Mucosa of rectum (tissue), 2 donors: Measurements from ENCODE around the gene CEP85.

Experiments
- H3K27ac ChIP-seq, 2 donors: one replicate each; pipeline ENCODE4 v1.7.0; 2013; ENCODE audit warnings: inconsistent platforms in 2 of 2, low read depth in 2 of 2, low read length in 2 of 2
- H3K27me3 ChIP-seq, 2 donors: one replicate each; pipeline ENCODE4 v1.7.0; 2013; ENCODE audit warnings: low read length in 2 of 2; ENCODE audit not compliant: control insufficient read depth in 2 of 2, insufficient read depth in 2 of 2
- H3K36me3 ChIP-seq, 2 donors: one replicate each; pipeline ENCODE4 v1.7.0; 2013; ENCODE audit warnings: low read length in 2 of 2; ENCODE audit not compliant: control insufficient read depth in 2 of 2, insufficient read depth in 2 of 2
- H3K4me1 ChIP-seq, 2 donors: one replicate each; pipeline ENCODE4 v1.7.0; 2013; ENCODE audit warnings: low read length in 2 of 2, mild to moderate bottlenecking in 1 of 2; ENCODE audit not compliant: control insufficient read depth in 2 of 2, insufficient read depth in 2 of 2
- H3K4me3 ChIP-seq, 2 donors: one replicate each; pipeline ENCODE4 v1.7.0; 2013; ENCODE audit warnings: low read length in 2 of 2
- H3K9ac ChIP-seq, 2 donors: one replicate each; pipeline ENCODE4 v1.7.0; 2013; ENCODE audit warnings: low read length in 2 of 2, low read depth in 1 of 2, mild to moderate bottlenecking in 1 of 2
- H3K9me3 ChIP-seq, 2 donors: one replicate each; pipeline ENCODE4 v1.7.0; 2013; ENCODE audit warnings: low read length in 2 of 2; ENCODE audit not compliant: control insufficient read depth in 2 of 2
- donor health status: healthy.
- donor health status: Normal muscosa, but diverticular disease.

CEP85 gene

GRCh38 chr1:26314501-26314900 lies 80.5 kb downstream of the CEP85 start:
- H3K27me3 ChIP-seq: no peaks in the 10 kb centered on the region
- H3K27ac ChIP-seq: no peak overlapping the region
- peaks cover 9 to 11% of the 10 kb centered on the region in 2 donors for H3K4me1 ChIP-seq
- H3K4me3 ChIP-seq: no peak overlapping the region
- no peak overlapping the region for H3K9ac ChIP-seq
- H3K9me3 ChIP-seq: no peaks in the 10 kb centered on the region
- H3K36me3 ChIP-seq: no peaks in the 10 kb centered on the region

DNA sequence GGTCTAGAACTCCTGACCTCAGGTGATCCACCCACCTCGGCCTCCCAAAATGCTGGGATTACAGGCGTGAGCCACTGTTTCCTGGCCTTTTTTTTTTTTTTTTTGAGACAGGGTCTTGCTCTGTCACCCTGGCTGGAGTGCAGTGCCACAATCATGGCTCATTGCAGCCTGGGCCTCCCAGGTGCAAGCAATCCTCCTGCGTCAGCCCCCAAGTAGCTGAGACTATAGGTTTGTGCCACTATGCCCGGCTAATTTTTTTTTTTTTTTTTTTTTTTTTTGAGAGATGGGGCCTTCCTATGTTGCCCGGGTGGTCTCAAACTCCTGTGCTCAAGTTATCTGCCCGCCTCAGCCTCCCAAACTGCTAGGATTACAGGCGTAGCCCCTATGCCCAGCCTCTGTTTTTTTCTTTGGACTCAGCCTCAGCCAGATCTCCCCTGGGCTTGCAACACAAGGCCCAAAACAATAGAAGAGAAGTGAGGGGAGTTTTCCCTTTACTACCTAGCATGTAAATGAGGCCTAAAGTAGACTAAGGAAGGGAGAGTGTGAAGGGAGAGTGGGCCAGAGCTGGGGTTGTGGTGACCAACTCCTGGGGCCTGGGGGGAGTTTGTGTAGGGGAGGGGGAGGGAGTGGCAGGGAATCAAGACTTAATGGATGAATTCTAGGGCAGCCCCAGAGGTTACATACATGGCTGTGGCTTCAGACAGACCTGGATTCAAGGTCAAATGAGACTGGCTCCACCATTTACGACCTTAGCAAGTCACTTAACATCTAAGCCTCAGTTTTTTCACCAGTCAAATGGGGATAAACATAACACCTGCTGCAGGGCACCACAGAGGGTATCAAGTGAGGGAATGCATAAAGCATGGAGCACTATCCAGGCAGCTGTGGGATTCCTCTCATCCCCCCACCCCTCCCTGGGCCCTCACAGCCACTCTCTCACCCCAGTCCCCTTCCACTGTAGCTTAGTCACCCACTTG lies 82.2 kb downstream of the CEP85 start:
- Histone ChIP-seq H3K36me3 (no peaks in the 10 kb centered on the region), H3K9me3 (no peaks in the 10 kb centered on the region), H3K27me3 (peaks cover 0 to 3% of the 10 kb centered on the region in 2 donors), H3K9ac (no peak overlapping the region), H3K4me3 (no peak overlapping the region), H3K4me1 (peaks cover 9 to 14% of the 10 kb centered on the region in 2 donors), H3K27ac (no peak overlapping the region)

- Histone ChIP-seq H3K27ac (peak overlapping the region in 1 of 2 donors; percentile 52), H3K36me3 (no peaks in the 10 kb centered on the region), H3K9me3 (no peaks in the 10 kb centered on the region), H3K9ac (no peak overlapping the region), H3K4me3 (peak overlapping the region; percentile 7 to 67), H3K27me3 (peaks cover 0 to 3% of the 10 kb centered on the region in 2 donors), H3K4me1 (peaks cover 15 to 18% of the 10 kb centered on the region in 2 donors)
Measured at GRCh38 chr1:26317146-26317545, 83.1 kb downstream of the CEP85 start.

GRCh38 chr1:26317612-26318337 lies 83.8 kb downstream of the CEP85 start, which contains the start of gene CD52:
Gene CD52 (plus strand): TSS chr1:26317958. CDS start chr1:26318018, 60 bp downstream.
- Histone ChIP-seq H3K9me3 (no peaks in the 10 kb centered on the region), H3K27me3 (peaks cover 0 to 3% of the 10 kb centered on the region in 2 donors), H3K4me3 (peak within 1 kb of the TSS; percentile 49 to 67), H3K27ac (peak within 1 kb of the TSS; percentile 37 to 75), H3K36me3 (no peaks in the 10 kb centered on the region), H3K9ac (peak within 1 kb of the TSS; percentile 48 to 51), H3K4me1 (peaks cover 15 to 18% of the 10 kb centered on the region in 2 donors)

DNA sequence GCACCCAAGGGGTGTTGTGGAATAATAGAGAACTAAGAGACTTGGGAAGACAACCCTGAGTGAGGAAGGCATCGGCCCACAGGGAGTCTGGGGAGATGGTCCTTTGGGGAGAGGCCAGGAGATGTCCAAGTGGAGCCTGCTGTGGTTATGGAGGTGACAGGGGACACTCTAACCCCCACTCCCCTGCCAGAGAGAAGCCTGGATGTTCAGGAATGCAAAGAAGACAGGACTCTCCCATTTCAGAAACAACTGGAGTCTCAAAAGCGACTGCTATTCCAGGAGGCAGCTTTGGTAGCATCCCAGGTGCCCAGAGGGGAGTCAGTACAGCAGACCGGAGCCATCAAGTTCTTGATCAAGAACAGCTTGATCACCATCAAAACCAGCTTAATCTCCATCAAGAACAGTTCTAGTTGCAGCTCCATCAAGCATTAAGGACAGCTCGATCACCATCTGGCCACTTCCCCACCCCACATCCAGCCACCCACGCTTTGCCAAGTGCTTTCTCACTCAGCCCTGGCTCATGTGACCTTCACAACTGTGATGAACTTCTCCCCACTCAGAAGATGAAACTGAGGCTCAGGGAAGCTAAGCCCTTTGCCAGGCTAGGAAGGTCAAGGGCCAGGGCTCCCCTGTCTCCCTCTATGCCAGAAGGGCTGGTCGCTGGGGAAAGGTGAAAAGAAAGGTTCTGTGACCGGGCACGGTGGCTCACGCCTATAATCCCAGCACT lies 84.5 kb downstream of the CEP85 start:
- Histone ChIP-seq H3K4me3 (peak overlapping the region; percentile 49 to 67), H3K9ac (peak overlapping the region; percentile 48 to 51), H3K27ac (peak overlapping the region; percentile 37 to 75)

GRCh38 chr1:26320896-26321295 lies 86.9 kb downstream of the CEP85 start:
- Histone ChIP-seq H3K27ac (no peak overlapping the region), H3K27me3 (peaks cover 0 to 3% of the 10 kb centered on the region in 2 donors), H3K4me1 (peaks cover 14 to 15% of the 10 kb centered on the region in 2 donors), H3K9ac (peak overlapping the region in 1 of 2 donors; percentile 44), H3K9me3 (no peaks in the 10 kb centered on the region), H3K4me3 (no peak overlapping the region), H3K36me3 (no peaks in the 10 kb centered on the region)

More for the DNA sequence above, 84.5 kb downstream of the CEP85 start:
- peaks cover 0 to 3% of the 10 kb centered on the region in 2 donors for H3K27me3 ChIP-seq
- H3K36me3 ChIP-seq: no peaks in the 10 kb centered on the region
- H3K9me3 ChIP-seq: no peaks in the 10 kb centered on the region
- peaks cover 15 to 18% of the 10 kb centered on the region in 2 donors for H3K4me1 ChIP-seq

DNA sequence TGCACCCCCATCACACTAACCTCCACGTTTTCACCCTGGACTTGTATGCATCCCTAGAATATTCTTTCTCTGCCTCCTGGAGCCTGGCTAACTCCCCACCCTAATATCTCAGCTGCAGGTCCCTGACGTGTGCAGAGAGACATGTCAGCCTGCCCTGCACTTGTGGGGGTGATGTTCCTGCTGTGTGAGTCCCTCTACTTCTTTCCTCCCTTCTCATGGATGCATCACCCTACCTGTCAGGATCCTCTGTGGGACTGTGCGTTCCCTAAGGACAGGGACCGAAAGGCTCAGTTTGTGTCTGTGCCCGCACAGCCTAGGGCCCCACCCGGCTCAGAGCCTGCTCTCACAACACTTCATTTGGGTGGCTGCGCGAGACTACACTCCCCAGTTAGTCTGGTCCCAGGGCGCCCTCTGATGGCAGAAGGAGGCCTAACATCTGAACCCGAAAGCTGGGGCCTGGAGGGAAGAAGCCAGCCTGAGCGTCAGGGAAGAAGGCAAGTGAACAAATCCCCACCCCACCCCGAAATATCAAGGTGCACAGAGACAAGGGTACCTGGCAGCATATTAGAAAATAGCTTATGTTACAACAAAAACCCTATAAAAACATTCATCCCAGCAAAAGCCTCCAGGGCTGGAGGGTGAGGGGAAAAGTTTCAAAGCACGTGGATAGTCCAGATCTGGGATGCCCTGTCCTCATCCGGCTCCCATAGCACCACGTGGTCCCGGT lies 87.5 kb downstream of the CEP85 start:
- Histone ChIP-seq H3K9ac (peak overlapping the region in 1 of 2 donors; percentile 44), H3K9me3 (no peaks in the 10 kb centered on the region), H3K27ac (no peak overlapping the region), H3K4me1 (peaks cover 14 to 15% of the 10 kb centered on the region in 2 donors), H3K27me3 (peaks cover 0 to 3% of the 10 kb centered on the region in 2 donors), H3K36me3 (no peaks in the 10 kb centered on the region), H3K4me3 (peak overlapping the region in 1 of 2 donors; percentile 23)

DNA sequence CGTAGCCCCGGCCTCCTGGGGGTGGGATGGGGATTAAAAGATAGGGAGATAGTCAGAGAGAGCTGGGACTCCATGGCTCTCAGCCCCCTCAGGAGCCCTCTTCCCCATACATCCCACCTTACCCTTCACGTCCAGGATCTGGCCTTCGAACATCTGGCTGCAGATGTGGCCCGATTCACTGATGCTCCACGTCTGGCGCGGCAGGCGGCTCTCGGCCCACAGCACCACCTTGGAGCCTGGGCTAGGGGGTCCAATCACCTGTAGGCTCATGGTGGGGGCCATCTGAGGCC lies 88.0 kb downstream of the CEP85 start:
- Histone ChIP-seq H3K27me3 (peaks cover 0 to 3% of the 10 kb centered on the region in 2 donors), H3K4me3 (no peak overlapping the region), H3K9ac (no peak overlapping the region), H3K36me3 (no peaks in the 10 kb centered on the region), H3K27ac (no peak overlapping the region), H3K4me1 (peaks cover 14 to 15% of the 10 kb centered on the region in 2 donors), H3K9me3 (no peaks in the 10 kb centered on the region)

DNA sequence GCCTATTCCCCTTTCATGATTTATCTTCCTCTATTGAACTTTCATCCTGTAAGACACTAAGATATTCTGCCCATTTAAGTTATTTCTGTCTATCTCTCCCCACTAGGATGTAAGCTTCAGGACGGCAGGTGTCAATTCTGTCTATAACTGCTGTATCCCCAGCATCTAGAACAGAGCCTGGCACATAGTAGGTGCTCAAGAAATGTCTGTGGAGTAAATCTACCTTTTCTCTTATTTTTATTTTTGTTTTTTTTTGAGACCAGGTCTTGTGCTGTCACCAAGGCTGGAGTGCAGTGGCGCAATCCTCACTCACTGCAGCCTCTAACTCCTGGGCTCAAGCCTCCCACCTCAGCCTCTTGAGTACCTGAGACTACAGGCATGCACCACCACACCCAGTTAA lies 89.4 kb downstream of the CEP85 start:
- no peaks in the 10 kb centered on the region for H3K9me3 ChIP-seq
- no peaks in the 10 kb centered on the region for H3K36me3 ChIP-seq
- H3K4me3 ChIP-seq: no peak overlapping the region
- H3K9ac ChIP-seq: no peak overlapping the region
- no peak overlapping the region for H3K27ac ChIP-seq
- peaks cover 6 to 7% of the 10 kb centered on the region in 2 donors for H3K4me1 ChIP-seq
- peaks cover 0 to 3% of the 10 kb centered on the region in 2 donors for H3K27me3 ChIP-seq
